Activated CD8-positive, alpha-beta memory T cell treated with anti-CD3 and anti-CD28 coated beads for 1 hour (primary cell): ENCODE results near the gene AFP.

Experiments used
- DNase-seq, 2 donors: peaks; one replicate each; pipeline ENCODE4 v3.0.0-alpha.2; 2020; ENCODE audit warnings: low read depth in 1 of 2; ENCODE audit errors: extremely low read depth in 1 of 2

Gene AFP

DNA sequence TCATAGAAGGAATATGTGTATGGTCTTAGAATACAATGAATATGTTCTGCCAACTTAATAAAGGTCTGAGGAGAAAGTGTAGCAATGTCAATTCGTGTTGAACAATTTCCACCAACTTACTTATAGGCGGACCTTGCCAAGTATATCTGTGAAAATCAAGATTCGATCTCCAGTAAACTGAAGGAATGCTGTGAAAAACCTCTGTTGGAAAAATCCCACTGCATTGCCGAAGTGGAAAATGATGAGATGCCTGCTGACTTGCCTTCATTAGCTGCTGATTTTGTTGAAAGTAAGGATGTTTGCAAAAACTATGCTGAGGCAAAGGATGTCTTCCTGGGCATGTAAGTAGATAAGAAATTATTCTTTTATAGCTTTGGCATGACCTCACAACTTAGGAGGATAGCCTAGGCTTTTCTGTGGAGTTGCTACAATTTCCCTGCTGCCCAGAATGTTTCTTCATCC lies 22.7 kb upstream of the AFP start:
- DNase-seq: no peak

- no peak for DNase-seq
These were observed 21.1 kb upstream of the AFP start for GRCh38 chr4:73414936-73415271.

DNA sequence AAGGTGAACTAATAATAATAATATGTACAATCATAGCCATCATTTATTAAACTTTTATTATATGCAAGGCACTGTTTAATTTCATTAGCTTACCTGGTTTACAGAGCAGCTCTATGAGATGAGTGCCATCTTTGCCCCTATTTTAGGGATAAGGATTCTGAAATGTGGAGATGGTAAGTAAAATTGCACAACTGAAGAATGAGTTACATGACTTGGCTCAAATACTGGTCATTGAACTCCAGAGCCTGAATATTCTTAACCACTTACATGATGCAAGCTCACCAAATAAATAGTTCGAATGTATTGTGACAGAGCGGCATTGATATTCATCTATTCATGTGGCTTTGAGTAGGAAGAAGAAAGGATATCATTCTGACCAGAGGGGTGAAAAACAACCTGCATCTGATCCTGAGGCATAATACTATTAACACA lies 20.2 kb upstream of the AFP start:
- DNase-seq: no peak

DNA sequence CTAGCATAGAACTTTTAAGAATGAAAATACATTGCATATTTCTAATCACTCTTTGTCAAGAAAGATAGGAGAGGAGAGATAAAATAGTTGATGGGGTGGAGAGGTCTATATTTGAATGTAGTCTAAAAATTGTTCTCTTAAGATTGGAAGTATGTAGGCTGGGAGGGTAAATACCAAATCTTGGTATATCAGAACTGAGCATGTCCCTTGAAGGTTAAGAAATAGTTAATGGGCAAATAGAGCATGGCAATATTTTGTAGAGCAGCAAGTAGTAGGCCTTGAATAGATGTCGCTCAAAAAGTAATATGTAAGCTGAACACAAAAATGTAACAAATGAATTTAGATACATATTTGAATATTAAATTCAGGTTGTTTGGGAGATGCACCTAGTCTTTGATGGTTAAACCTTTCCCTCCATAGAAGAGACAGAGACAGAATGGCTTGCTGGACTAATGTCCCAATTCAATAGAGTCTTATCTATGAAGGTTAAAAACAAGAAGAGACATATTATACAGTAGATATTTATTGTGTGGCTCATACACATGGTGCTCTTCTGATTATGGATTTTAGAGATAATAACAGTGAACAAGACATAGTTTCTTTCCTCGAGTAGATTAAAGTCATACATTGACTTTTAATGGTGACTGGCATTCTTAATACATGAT lies 19.5 kb upstream of the AFP start:
- no peak for DNase-seq

DNA sequence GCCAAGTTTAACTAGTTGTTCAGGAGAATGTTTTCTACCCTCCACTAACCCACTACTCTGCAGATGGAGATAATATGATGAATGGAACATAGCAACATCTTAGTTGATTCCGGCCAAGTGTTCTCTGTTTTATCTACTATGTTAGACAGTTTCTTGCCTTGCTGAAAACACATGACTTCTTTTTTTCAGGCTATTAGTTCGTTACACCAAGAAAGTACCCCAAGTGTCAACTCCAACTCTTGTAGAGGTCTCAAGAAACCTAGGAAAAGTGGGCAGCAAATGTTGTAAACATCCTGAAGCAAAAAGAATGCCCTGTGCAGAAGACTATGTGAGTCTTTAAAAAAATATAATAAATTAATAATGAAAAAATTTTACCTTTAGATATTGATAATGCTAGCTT lies 18.7 kb upstream of the AFP start:
- no peak for DNase-seq

DNA sequence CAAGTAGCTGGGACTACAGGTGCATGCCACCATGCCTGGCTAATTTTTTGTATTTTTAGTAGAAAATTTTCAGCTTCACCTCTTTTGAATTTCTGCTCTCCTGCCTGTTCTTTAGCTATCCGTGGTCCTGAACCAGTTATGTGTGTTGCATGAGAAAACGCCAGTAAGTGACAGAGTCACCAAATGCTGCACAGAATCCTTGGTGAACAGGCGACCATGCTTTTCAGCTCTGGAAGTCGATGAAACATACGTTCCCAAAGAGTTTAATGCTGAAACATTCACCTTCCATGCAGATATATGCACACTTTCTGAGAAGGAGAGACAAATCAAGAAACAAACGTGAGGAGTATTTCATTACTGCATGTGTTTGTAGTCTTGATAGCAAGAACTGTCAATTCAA lies 18.0 kb upstream of the AFP start:
- no peak for DNase-seq

- no peak for DNase-seq
These were observed 17.3 kb upstream of the AFP start for GRCh38 chr4:73418677-73419076.

GRCh38 chr4:73419106-73420038 lies 16.6 kb upstream of the AFP start:
- no peak for DNase-seq

- DNase-seq: no peak
These were observed 15.4 kb upstream of the AFP start for GRCh38 chr4:73420615-73421014.

DNA sequence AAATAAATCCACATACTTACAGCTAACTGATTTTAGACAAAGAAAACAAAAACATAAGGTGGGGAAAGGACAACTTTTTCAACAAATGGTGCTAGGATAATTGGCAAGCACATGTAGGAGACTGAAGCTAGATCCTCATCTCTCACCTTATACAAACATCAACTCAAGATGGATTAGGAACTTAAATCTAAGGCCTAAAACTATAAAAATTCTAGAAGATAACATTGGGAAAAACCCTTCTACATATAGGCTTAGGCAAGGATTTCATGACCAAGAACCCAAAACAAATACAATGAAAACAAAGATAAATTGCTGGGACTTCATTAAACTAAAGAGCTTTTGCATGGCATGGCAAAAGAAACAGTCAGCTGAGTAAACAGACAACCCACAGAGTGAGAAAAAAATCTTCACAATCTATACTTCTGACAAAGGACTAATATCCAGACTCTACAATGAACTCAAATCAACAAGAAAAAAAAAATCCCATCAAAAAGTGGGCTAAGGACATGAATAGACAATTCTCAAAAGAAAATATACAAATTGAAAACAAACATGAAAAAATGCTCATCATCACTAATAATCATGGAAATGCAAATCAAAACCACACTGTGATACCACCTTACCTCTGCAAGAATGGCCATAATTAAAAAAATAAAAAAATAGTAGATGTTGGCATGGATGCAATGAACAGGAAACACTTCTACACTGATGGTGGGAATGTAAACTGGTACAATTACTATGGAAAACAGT lies 14.1 kb upstream of the AFP start:
- no peak for DNase-seq

GRCh38 chr4:73422458-73422752 lies 13.6 kb upstream of the AFP start:
- DNase-seq: no peak

GRCh38 chr4:73423184-73423583 lies 12.8 kb upstream of the AFP start:
- DNase-seq: no peak

DNA sequence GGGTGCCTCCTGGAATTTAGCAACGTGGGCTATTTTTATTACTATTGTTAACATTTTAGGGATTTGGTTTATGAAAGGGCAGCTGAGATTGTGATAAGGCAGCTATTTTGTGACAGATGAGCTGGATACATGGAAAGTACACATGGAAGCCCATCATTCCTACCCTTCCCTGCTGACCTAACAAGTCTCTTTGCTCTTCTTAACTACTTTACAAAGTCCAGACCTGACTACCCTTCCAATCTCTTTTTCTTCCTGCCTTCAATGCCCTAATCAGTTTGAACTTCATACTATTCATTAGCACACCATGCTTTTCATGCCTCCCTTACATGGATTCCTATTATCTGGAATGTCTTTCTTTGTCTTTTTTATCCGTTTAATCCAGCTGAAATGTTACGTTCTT lies 9.4 kb upstream of the AFP start:
- no peak for DNase-seq

DNA sequence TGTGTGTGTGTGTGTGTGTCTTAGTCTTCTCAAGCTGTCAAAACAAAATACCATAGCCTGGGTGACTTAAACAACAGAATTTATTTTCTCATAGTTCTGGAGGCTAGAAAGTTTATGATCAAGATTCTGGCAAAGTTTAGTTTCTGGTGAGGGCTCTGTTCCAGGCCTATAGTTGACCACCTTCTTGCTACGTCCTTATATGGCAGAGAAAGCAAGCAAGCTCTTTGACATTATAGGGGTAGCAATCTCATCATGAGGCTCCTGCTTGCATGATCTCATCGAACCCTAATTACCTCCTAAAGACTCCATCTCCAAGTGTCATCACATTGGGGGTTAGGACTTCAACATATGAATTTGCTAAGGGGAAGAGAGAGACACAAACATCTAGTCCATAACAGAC lies 6.9 kb upstream of the AFP start:
- DNase-seq: no peak

DNA sequence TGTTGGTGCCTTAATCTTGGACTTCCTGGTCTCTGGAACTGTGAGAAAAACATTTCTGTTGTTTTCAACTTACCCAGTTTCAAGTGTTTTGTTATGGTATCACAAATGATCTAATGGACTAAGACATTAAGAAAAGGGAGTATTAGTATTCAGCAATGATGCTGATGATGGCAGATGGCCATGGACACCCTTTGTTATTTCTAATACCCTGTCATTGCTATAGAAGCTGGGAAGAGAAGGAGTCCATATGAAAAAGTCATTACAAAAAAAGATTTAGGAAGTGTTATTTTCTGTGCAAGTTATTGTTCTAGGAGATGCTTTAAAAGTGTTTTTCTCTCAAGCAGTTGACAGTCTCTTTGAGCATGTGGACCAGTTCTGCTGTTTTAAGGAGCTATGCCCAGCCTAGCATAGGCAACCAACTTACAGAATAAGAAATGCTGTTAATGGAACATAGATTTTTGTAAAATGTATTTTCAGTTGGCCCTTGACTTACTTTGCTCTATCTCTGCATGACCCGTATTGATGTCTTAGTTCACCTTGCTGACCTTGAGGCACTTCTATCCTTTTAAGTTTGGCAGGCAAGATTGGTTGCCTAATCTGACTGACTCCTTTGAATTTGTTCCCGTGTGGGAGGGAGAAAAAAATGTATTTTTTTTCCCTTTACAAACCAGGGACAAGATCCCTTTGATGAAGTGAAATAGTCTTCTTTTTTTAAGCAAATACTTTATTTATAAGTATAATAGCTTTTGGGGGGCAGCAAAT lies 6.0 kb upstream of the AFP start:
- no peak for DNase-seq

GRCh38 chr4:73431813-73432168 lies 4.2 kb upstream of the AFP start:
- no peak for DNase-seq

GRCh38 chr4:73432169-73433000 lies 3.6 kb upstream of the AFP start:
- no peak for DNase-seq

GRCh38 chr4:73433140-73433539 lies 2.9 kb upstream of the AFP start:
- no peak for DNase-seq

- no peak for DNase-seq
These were observed 1.7 kb upstream of the AFP start for GRCh38 chr4:73434311-73434710.
